H9 (cell line): Measurements from ENCODE around the gene ANK2. TPM values are rescaled to one million over a fixed set of nuclear protein-coding genes. Genes with fewer than 3 reads are reported as not detected.
A peak's percentile ranks its signal among the peaks of the same experiment; 100 is the strongest.

ENCODE experiments used
- DNase-seq: peaks from one replicate; pipeline ENCODE4 v3.0.0-alpha.2; 2017
- H2AFZ ChIP-seq: one replicate; pipeline ENCODE4 v1.6.1; 2013; ENCODE audit warnings: mild to moderate bottlenecking, low read length, control low read depth, moderate library complexity
- H2AK5ac ChIP-seq: 2 replicates; pipeline ENCODE4 v1.6.1; 2013; ENCODE audit warnings: low read length, control low read depth, mixed read lengths; ENCODE audit not compliant: insufficient read length
- H2BK120ac ChIP-seq: one replicate; pipeline ENCODE4 v1.6.1; 2013; ENCODE audit warnings: low read depth, mild to moderate bottlenecking, low read length, control low read depth, inconsistent platforms; ENCODE audit not compliant: poor library complexity, severe bottlenecking
- H2BK12ac ChIP-seq: 2 replicates; pipeline ENCODE4 v1.6.1; 2013; ENCODE audit warnings: low read length, control low read depth, mixed read lengths, low read depth; ENCODE audit not compliant: insufficient read length
- H2BK15ac ChIP-seq: 2 replicates; pipeline ENCODE4 v1.6.1; 2013; ENCODE audit warnings: low read depth, low read length, control low read depth
- H2BK20ac ChIP-seq: one replicate; pipeline ENCODE4 v1.6.1; 2013; ENCODE audit warnings: low read depth, mild to moderate bottlenecking, low read length, control low read depth, inconsistent platforms; ENCODE audit not compliant: poor library complexity, severe bottlenecking
- H2BK5ac ChIP-seq: 2 replicates; pipeline ENCODE4 v1.6.1; 2013; ENCODE audit warnings: low read length, control low read depth, mixed read lengths; ENCODE audit not compliant: insufficient read length
- H3K14ac ChIP-seq: 2 replicates; pipeline ENCODE4 v1.6.1; 2013; ENCODE audit warnings: low read length, control low read depth; ENCODE audit not compliant: insufficient read depth
- H3K18ac ChIP-seq: 2 replicates; pipeline ENCODE4 v1.6.1; 2013; ENCODE audit warnings: low read depth, mild to moderate bottlenecking, mixed read lengths, low read length, control low read depth; ENCODE audit not compliant: insufficient read length
- H3K23ac ChIP-seq: 2 replicates; pipeline ENCODE4 v1.6.1; 2013; ENCODE audit warnings: low read length, control low read depth, mixed read lengths, low read depth; ENCODE audit not compliant: insufficient read length
- H3K23me2 ChIP-seq: 2 replicates; pipeline ENCODE4 v1.6.1; 2013; ENCODE audit warnings: low read depth, mild to moderate bottlenecking, mixed read lengths, low read length, control low read depth; ENCODE audit not compliant: insufficient read length, poor library complexity, severe bottlenecking
- H3K27ac ChIP-seq: 2 replicates; pipeline ENCODE4 v1.5.1; 2013; ENCODE audit warnings: low read length, control low read depth, mixed read lengths, low read depth; ENCODE audit not compliant: insufficient read length
- H3K27me3 ChIP-seq: 2 replicates; pipeline ENCODE4 v1.6.1; 2013; ENCODE audit warnings: low read length, control low read depth, inconsistent platforms; ENCODE audit not compliant: insufficient read depth
- H3K4ac ChIP-seq: 2 replicates; pipeline ENCODE4 v1.6.1; 2013; ENCODE audit warnings: low read depth, mild to moderate bottlenecking, control low read depth, inconsistent platforms, low read length, moderate library complexity
- H3K4me1 ChIP-seq: 2 replicates; pipeline ENCODE4 v1.6.1; 2013; ENCODE audit warnings: low read length, control low read depth, inconsistent platforms; ENCODE audit not compliant: insufficient read depth
- H3K4me2 ChIP-seq: 2 replicates; pipeline ENCODE4 v1.6.1; 2013; ENCODE audit warnings: low read length, control low read depth, mixed read lengths; ENCODE audit not compliant: insufficient read length, insufficient read depth
- H3K56ac ChIP-seq: 2 replicates; pipeline ENCODE4 v1.6.1; 2013; ENCODE audit warnings: low read depth, mild to moderate bottlenecking, mixed read lengths, low read length, control low read depth; ENCODE audit not compliant: insufficient read length
- H3K79me1 ChIP-seq: 2 replicates; pipeline ENCODE4 v1.6.1; 2013; ENCODE audit warnings: low read depth, mild to moderate bottlenecking, moderate library complexity, low read length, control low read depth, inconsistent platforms; ENCODE audit not compliant: insufficient read depth, poor library complexity, severe bottlenecking
- H3K79me2 ChIP-seq: 2 replicates; pipeline ENCODE4 v1.6.1; 2013; ENCODE audit warnings: low read length, control low read depth, inconsistent platforms; ENCODE audit not compliant: insufficient read depth
- H3K9ac ChIP-seq: 2 replicates; pipeline ENCODE4 v1.6.1; 2013; ENCODE audit warnings: low read length, control low read depth, mixed read lengths; ENCODE audit not compliant: insufficient read length; ENCODE audit errors: extremely low read depth
- H3K9me3 ChIP-seq: one replicate; pipeline ENCODE4 v1.6.1; 2013; ENCODE audit warnings: low read depth, low read length, inconsistent platforms; ENCODE audit not compliant: control insufficient read depth
- H3T11ph ChIP-seq: one replicate; pipeline ENCODE4 v1.6.1; 2013; ENCODE audit warnings: mild to moderate bottlenecking, low read length, control low read depth, inconsistent platforms
- H4K20me1 ChIP-seq: one replicate; pipeline ENCODE4 v1.6.1; 2013; ENCODE audit not compliant: control insufficient read depth, insufficient read length, insufficient read depth
- H4K5ac ChIP-seq: 2 replicates; pipeline ENCODE4 v1.6.1; 2013; ENCODE audit warnings: low read depth, mild to moderate bottlenecking, mixed read lengths, low read length, control low read depth; ENCODE audit not compliant: insufficient read length
- H4K8ac ChIP-seq: replicated peaks from 2 replicates; pipeline ENCODE4 v1.6.1; 2013; ENCODE audit warnings: low read length, control low read depth, mixed read lengths, low read depth; ENCODE audit not compliant: insufficient read length
- H4K91ac ChIP-seq: 2 replicates; pipeline ENCODE4 v1.6.1; 2013; ENCODE audit warnings: low read depth, mild to moderate bottlenecking, moderate library complexity, mixed read lengths, low read length, control low read depth; ENCODE audit not compliant: insufficient read length
- H3K27ac Mint-ChIP-seq, 3 experiments: 2 replicates in 2 of 3; 3 replicates in 1 of 3; pipeline ENCODE4 v1.8.0; 2020 to 2021; ENCODE audit warnings: mixed read lengths in 3 of 3, mild to moderate bottlenecking in 1 of 3, moderate library complexity in 1 of 3
- H3K27me3 Mint-ChIP-seq: 2 replicates; pipeline ENCODE4 v1.8.0; 2021; ENCODE audit warnings: low read depth, mild to moderate bottlenecking, moderate library complexity, mixed read lengths
- H3K36me3 Mint-ChIP-seq, 3 experiments: 2 replicates in 2 of 3; 3 replicates in 1 of 3; pipeline ENCODE4 v1.8.0; 2020 to 2021; ENCODE audit warnings: low read depth in 3 of 3, mixed read lengths in 3 of 3; ENCODE audit not compliant: insufficient read depth in 1 of 3
- H3K4me1 Mint-ChIP-seq, 2 experiments: 2 replicates each; pipeline ENCODE4 v1.8.0; 2020; ENCODE audit warnings: mixed read lengths in 2 of 2
- H3K4me3 Mint-ChIP-seq, 2 experiments: 2 replicates in 1 of 2; 3 replicates in 1 of 2; pipeline ENCODE4 v1.8.0; 2020 to 2021; ENCODE audit warnings: mild to moderate bottlenecking in 2 of 2, mixed read lengths in 2 of 2, moderate library complexity in 1 of 2
- H3K9me3 Mint-ChIP-seq, 2 experiments: 2 replicates in 1 of 2; 3 replicates in 1 of 2; pipeline ENCODE4 v1.8.0; 2020; ENCODE audit warnings: mild to moderate bottlenecking in 2 of 2, mixed read lengths in 2 of 2, moderate library complexity in 1 of 2
- WGBS: extraction: QIAGEN DNeasy Blood & Tissue Kit; methylation state at CpG from one replicate; pipeline ENCODE4 v1.1.7; 2013; ENCODE audit warnings: missing lambda C conversion rate, low lambda C conversion rate, mixed read lengths; ENCODE audit not compliant: insufficient read length; ENCODE audit errors: extremely low coverage; 5-methylcytosine and 5-hydroxymethylcytosine counted together
- total RNA-seq: library from RNA; stranded (reverse); gene quantifications from 2 replicates; pipeline ENCODE4 v1.2.1, GENCODE V29; 2021
- TF ChIP-seq, protein P1 (sequence below): fragments of 200-600 bp; sonication (generic); conservative IDR thresholded peaks from 3 replicates; pipeline ENCODE4 v1.8.0; 2021; ENCODE audit warnings: antibody characterized with exemption, mild to moderate bottlenecking

Gene ANK2
- total RNA-seq, 1 experiment from 2014 or later, result 36.8 TPM

DNA sequence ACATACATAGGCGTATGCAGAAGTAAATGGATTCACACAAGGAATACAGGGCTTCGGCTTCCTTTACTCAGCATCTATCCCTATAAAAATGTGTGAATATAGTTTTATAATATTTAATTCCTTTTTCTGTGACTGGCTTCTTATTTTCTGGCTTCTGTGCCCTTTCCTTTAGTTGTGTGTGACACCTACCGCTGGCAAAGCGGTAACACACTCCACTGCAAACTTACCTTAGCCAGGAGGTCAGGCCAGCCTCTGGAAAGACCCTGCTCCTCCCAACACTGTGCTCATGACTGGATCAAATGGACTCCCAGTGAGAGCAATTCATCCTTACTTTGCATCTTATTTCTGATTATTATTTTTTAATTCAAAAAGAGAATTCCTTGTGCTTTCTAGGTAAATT, 244.2 kb downstream of the ANK2 start:
- TF ChIP-seq, protein P1, sequence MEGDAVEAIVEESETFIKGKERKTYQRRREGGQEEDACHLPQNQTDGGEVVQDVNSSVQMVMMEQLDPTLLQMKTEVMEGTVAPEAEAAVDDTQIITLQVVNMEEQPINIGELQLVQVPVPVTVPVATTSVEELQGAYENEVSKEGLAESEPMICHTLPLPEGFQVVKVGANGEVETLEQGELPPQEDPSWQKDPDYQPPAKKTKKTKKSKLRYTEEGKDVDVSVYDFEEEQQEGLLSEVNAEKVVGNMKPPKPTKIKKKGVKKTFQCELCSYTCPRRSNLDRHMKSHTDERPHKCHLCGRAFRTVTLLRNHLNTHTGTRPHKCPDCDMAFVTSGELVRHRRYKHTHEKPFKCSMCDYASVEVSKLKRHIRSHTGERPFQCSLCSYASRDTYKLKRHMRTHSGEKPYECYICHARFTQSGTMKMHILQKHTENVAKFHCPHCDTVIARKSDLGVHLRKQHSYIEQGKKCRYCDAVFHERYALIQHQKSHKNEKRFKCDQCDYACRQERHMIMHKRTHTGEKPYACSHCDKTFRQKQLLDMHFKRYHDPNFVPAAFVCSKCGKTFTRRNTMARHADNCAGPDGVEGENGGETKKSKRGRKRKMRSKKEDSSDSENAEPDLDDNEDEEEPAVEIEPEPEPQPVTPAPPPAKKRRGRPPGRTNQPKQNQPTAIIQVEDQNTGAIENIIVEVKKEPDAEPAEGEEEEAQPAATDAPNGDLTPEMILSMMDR, result peak; percentile 39
- H3K14ac ChIP-seq, result no peak overlapping the region
- peaks cover 55 to 68% of the 10 kb centered on the region in 2 experiments for H3K4me1 Mint-ChIP-seq
- H3K79me2 ChIP-seq, result no peaks in the 10 kb centered on the region
- no peak overlapping the region for H2BK12ac ChIP-seq
- H3K9me3 ChIP-seq, result no peaks in the 10 kb centered on the region
- H2BK15ac ChIP-seq, result no peak overlapping the region
- no peaks in the 10 kb centered on the region for H3K27me3 Mint-ChIP-seq
- H4K91ac ChIP-seq, result no peak overlapping the region
- H3K9ac ChIP-seq, result no peak overlapping the region
- no peak overlapping the region for H2BK20ac ChIP-seq
- no peak overlapping the region for H3K27ac ChIP-seq
- no peak overlapping the region for H3K56ac ChIP-seq
- H3K18ac ChIP-seq, result no peak overlapping the region
- H2AK5ac ChIP-seq, result no peak overlapping the region
- no peaks in the 10 kb centered on the region for H4K20me1 ChIP-seq
- peak overlapping the region in 1 of 3 experiments; percentile 100; a peak in 2 of 7 replicates for H3K27ac Mint-ChIP-seq
- no peaks in the 10 kb centered on the region for H3K23me2 ChIP-seq
- H3T11ph ChIP-seq, result no peak overlapping the region
- no peak overlapping the region for H2AFZ ChIP-seq
- no peaks in the 10 kb centered on the region; the same call in 1 of the 2 replicates for H3K27me3 ChIP-seq
- no CpG with 5 or more reads among the region's 4 CpGs for WGBS
- no peaks in the 10 kb centered on the region for H3K9me3 Mint-ChIP-seq
- H3K79me1 ChIP-seq, result no peaks in the 10 kb centered on the region
- H4K5ac ChIP-seq, result no peak overlapping the region
- H3K4me3 Mint-ChIP-seq, result no peak overlapping the region
- no peak for DNase-seq
- H4K8ac ChIP-seq, result no peak overlapping the region
- no peak overlapping the region for H2BK5ac ChIP-seq
- H3K4me1 ChIP-seq, result peaks cover 15% of the 10 kb centered on the region; the same call in 1 of the 2 replicates
- no peak overlapping the region for H3K23ac ChIP-seq
- no peak overlapping the region for H3K4me2 ChIP-seq
- no peak overlapping the region for H2BK120ac ChIP-seq
- H3K4ac ChIP-seq, result no peak overlapping the region
- peaks cover 0 to 19% (median 5%) of the 10 kb centered on the region in 3 experiments; a peak in 3 of 7 replicates for H3K36me3 Mint-ChIP-seq
